IPS-20b (cell line): ENCODE data around the gene HJURP.
"Not testable (repeated sequence)": the region's sequence is repeated elsewhere in the genome, so short reads cannot be mapped to it uniquely, and the experiment has no call there.

Experiments used
- H3K27ac ChIP-seq: one replicate; pipeline ENCODE4 v1.5.1; 2013; ENCODE audit warnings: low read length
- H3K27me3 ChIP-seq: 2 replicates; pipeline ENCODE4 v1.6.1; 2013; ENCODE audit warnings: mild to moderate bottlenecking, low read length, inconsistent platforms; ENCODE audit not compliant: insufficient read depth
- H3K36me3 ChIP-seq: 2 replicates; pipeline ENCODE4 v1.6.1; 2013; ENCODE audit warnings: low read depth, mild to moderate bottlenecking, inconsistent platforms, low read length, moderate library complexity; ENCODE audit not compliant: insufficient read depth
- H3K4me1 ChIP-seq: 2 replicates; pipeline ENCODE4 v1.6.1; 2013; ENCODE audit warnings: mild to moderate bottlenecking, control low read depth, inconsistent platforms, low read length, moderate library complexity; ENCODE audit not compliant: insufficient read depth
- H3K4me3 ChIP-seq: 2 replicates; pipeline ENCODE4 v1.5.1; 2013; ENCODE audit warnings: mild to moderate bottlenecking, low read length, inconsistent platforms
- H3K9ac ChIP-seq: 2 replicates; pipeline ENCODE4 v1.6.1; 2013; ENCODE audit warnings: low read depth, mild to moderate bottlenecking, inconsistent platforms, low read length, moderate library complexity
- H3K9me3 ChIP-seq: 2 replicates; pipeline ENCODE4 v1.6.1; 2013; ENCODE audit warnings: mild to moderate bottlenecking, low read depth, low read length, inconsistent platforms; ENCODE audit not compliant: insufficient read depth

The HJURP gene

GRCh38 chr2:233854241-233854981, at the start of gene HJURP:
Gene HJURP (minus strand): TSS chr2:233854535. CDS start chr2:233854500, 35 bp downstream.
- Histone ChIP-seq H3K9me3 (no peaks in the 10 kb centered on the region), H3K27me3 (no peaks in the 10 kb centered on the region), H3K27ac (peak within 1 kb of the TSS; percentile 66), H3K4me1 (peaks cover 13% of the 10 kb centered on the region), H3K9ac (peak within 1 kb of the TSS; percentile 97), H3K4me3 (peak within 1 kb of the TSS; percentile 99), H3K36me3 (peaks cover 42% of the 10 kb centered on the region)

GRCh38 chr2:233901884-233902283, 47.5 kb upstream of the HJURP start:
- Histone ChIP-seq H3K27ac (no peak overlapping the region), H3K36me3 (no peaks in the 10 kb centered on the region), H3K9me3 (no peaks in the 10 kb centered on the region), H3K4me1 (no peaks in the 10 kb centered on the region), H3K4me3 (no peak overlapping the region), H3K9ac (no peak overlapping the region), H3K27me3 (no peaks in the 10 kb centered on the region; the same call in 1 of the 2 replicates)

DNA sequence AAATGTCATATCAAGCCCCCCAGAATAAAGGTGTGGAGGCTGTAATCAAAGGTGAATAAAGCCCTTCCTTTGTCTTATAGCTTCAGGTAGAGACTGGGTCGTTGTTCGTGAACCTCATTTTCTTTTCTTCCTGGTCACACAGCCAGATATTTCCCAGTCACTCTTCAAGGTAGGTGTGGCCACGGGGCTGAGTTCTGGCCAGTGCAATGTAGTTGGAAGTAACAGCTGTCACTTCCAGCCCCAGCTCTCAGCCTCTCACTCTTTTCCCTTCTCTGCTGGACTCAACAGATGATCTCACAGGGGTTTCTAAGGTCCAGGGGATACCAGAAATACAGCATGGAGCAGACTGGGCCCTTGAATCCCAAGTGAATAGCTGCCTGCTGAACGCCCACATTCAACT, 47.0 kb upstream of the HJURP start:
- no peaks in the 10 kb centered on the region for H3K36me3 ChIP-seq

GRCh38 chr2:233896253-233896652, 41.9 kb upstream of the HJURP start:
- H3K27me3 ChIP-seq, H3K27ac ChIP-seq, H3K4me3 ChIP-seq, H3K4me1 ChIP-seq, H3K36me3 ChIP-seq, H3K9me3 ChIP-seq, H3K9ac ChIP-seq: not testable (repeated sequence)

More for the DNA sequence above, 47.0 kb upstream of the HJURP start:
- no peak overlapping the region for H3K27ac ChIP-seq
- H3K9ac ChIP-seq: no peak overlapping the region
- H3K27me3 ChIP-seq: no peaks in the 10 kb centered on the region; the same call in 1 of the 2 replicates
- no peaks in the 10 kb centered on the region for H3K9me3 ChIP-seq
- H3K4me1 ChIP-seq: no peaks in the 10 kb centered on the region
- H3K4me3 ChIP-seq: no peak overlapping the region

DNA sequence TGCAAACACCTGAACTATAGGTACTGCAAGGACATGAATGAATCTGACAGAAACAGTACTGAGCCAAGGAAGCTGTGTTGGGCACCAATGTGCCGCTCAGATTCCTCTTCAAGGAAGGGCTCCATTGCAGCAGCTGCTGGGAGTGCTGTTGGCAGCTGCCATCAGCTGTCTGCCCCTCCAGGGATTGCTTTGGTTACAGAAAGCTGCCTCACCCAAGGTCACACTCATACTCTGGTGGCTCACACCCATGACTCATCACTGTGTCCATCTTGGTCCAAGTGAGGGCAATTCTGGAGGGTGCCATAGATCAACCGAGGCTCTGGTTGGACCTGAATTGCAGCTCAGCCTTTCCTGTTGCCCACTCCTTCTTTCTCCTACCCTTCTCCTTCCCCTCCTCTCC, 38.5 kb upstream of the HJURP start:
- no peaks in the 10 kb centered on the region for H3K4me1 ChIP-seq
- no peaks in the 10 kb centered on the region for H3K36me3 ChIP-seq
- no peak overlapping the region for H3K27ac ChIP-seq
- no peaks in the 10 kb centered on the region for H3K9me3 ChIP-seq
- no peak overlapping the region for H3K9ac ChIP-seq
- H3K4me3 ChIP-seq: no peak overlapping the region
- H3K27me3 ChIP-seq: no peaks in the 10 kb centered on the region

DNA sequence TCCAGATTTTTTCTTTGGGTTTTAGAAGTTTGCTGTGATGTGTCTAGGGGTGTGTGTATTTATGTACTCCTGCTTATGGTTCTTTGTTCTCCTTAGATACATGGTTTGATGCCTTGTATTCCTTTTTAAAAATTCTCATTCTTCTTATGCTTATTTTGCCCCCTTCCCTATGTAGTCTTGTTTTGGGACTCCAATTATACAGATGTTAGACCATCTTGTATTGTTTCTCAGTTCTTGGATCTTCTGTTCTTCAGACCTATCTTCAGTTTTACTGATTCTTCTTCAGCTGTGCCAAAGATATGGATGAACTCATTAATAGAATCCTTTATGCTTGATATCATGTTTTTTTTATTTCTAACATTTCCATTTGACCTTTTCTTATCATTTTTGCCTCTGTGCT, 28.0 kb upstream of the HJURP start:
- Histone ChIP-seq H3K36me3 (no peaks in the 10 kb centered on the region), H3K27ac (no peak overlapping the region), H3K9me3 (peaks cover 19% of the 10 kb centered on the region), H3K4me3 (no peak overlapping the region), H3K9ac (no peak overlapping the region), H3K27me3 (no peaks in the 10 kb centered on the region), H3K4me1 (no peaks in the 10 kb centered on the region)

DNA sequence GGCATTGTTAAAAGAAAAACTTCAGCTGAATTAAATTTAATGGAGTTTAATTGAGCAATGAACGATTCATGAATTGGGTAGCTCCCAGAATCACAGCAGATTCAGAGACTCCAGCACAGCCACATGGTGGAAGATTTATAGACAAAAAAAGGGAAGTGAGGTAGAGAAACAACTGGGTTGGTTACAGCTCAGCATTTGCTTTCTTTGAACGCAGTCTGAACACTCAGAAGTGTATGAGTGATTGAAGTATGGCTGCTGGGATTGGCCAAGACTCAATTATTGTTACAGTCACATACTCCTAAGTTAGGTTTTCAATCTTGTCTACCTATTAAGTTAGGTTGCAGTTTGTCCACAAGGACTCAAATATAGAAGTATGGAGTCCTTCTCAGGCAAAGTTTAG, 17.8 kb upstream of the HJURP start:
- not testable (repeated sequence) for H3K9ac ChIP-seq, H3K4me1 ChIP-seq, H3K36me3 ChIP-seq, H3K9me3 ChIP-seq, H3K27ac ChIP-seq, H3K4me3 ChIP-seq
- peaks cover 38% of the 10 kb centered on the region for H3K27me3 ChIP-seq

GRCh38 chr2:233871432-233871831, 17.1 kb upstream of the HJURP start:
- H3K27me3 ChIP-seq: peaks cover 38% of the 10 kb centered on the region
- H3K4me1 ChIP-seq: no peaks in the 10 kb centered on the region
- H3K36me3 ChIP-seq: peaks cover 5% of the 10 kb centered on the region; the same call in 1 of the 2 replicates
- no peak overlapping the region for H3K27ac ChIP-seq
- H3K9ac ChIP-seq: no peak overlapping the region
- peaks cover 4% of the 10 kb centered on the region; the same call in 1 of the 2 replicates for H3K9me3 ChIP-seq
- H3K4me3 ChIP-seq: no peak overlapping the region

DNA sequence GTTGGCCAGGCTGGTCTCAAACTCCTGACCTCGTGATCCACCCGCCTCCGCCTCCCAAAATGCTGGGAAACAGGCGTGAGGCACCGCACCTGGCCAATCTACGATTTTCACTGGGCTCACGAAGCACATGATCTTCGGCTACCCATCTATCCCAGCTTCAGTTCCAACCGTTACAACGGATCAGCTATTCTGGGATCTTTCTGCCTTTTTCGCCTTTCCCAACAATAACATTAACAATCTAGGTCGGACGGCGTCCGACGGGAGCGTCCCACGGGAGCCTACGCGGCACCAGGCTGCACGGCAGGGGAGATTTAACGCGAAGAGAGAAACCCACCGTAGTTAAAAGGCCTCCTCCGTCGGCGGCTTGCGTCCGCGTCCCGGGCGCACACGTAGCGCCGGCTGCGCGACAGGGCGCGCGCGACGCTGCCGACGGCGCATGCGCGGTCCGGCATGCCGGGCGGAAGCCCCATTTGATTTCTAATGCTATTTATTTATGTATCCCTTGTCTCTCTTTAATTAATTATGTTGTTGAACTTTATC, 13.7 kb upstream of the HJURP start, which contains the start of gene MSL3B:
MSL3B (minus strand) TSS at position 394 of the 540 bp plus-strand sequence.
- Histone ChIP-seq H3K4me1 (no peaks in the 10 kb centered on the region), H3K27me3 (peaks cover 24% of the 10 kb centered on the region), H3K9ac (peak within 1 kb of the TSS; percentile 86; the same call in 1 of the 2 replicates), H3K27ac (peak within 1 kb of the TSS; percentile 61), H3K4me3 (peak within 1 kb of the TSS; percentile 93), H3K36me3 (peaks cover 11% of the 10 kb centered on the region), H3K9me3 (peaks cover 4% of the 10 kb centered on the region; the same call in 1 of the 2 replicates)

DNA sequence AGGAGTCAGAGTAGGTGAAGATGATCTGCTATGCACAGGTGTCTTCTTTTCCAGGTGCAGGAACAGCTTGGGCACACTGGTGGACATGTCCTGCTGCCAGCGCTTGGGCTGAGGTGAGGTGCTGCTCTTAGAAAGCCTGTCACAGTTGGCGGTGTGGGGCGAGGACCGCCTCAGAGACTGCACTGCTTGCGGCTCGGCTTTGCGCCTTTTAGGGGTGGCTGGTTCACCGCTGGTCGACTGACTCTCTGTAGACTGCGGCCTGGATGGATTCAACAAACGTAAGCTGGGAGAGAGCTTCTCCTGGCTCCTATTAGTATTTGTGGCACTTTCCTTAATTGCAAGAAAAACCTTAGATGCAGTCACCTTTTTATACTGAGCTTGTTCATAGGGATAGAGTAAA, 12.1 kb upstream of the HJURP start:
- H3K36me3 ChIP-seq: peaks cover 11% of the 10 kb centered on the region
- H3K27me3 ChIP-seq: peaks cover 8% of the 10 kb centered on the region
- no peaks in the 10 kb centered on the region for H3K4me1 ChIP-seq
- H3K27ac ChIP-seq: no peak overlapping the region
- no peak overlapping the region for H3K9ac ChIP-seq
- H3K9me3 ChIP-seq: peaks cover 4% of the 10 kb centered on the region; the same call in 1 of the 2 replicates
- no peak overlapping the region for H3K4me3 ChIP-seq

DNA sequence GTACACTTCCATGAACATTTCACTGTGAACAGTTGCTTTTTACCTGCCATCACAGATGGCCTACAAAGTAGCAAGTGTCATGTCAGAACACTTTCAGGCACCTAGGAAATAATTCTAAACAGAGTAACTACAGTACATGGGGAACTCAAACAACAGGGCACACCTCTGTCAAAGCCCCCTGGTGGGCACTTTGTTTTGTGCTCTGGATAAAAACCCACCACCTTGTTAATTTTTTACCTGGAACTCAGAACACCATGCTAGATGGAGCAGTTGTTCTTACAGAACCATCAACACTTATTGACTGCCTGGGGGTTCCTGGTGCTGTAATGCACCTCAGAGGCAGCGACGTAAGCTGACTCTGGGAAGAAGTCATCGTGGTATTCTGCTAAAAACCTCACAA, 11.5 kb upstream of the HJURP start:
- Histone ChIP-seq H3K4me3 (no peak overlapping the region), H3K27me3 (peaks cover 6% of the 10 kb centered on the region), H3K9ac (no peak overlapping the region), H3K9me3 (peaks cover 4% of the 10 kb centered on the region; the same call in 1 of the 2 replicates), H3K4me1 (no peaks in the 10 kb centered on the region), H3K27ac (no peak overlapping the region), H3K36me3 (peaks cover 11% of the 10 kb centered on the region)

- Histone ChIP-seq H3K9me3 (no peaks in the 10 kb centered on the region), H3K27me3 (no peaks in the 10 kb centered on the region), H3K4me3 (no peak overlapping the region), H3K27ac (no peak overlapping the region), H3K36me3 (peaks cover 11% of the 10 kb centered on the region), H3K4me1 (no peaks in the 10 kb centered on the region), H3K9ac (no peak overlapping the region)
These were observed 8.0 kb upstream of the HJURP start for GRCh38 chr2:233862261-233862768.
